Peyer's patch (tissue), 4 donors: ENCODE results near the gene CDKL1. TPM values are rescaled to one million over a fixed set of nuclear protein-coding genes. Genes with fewer than 3 reads are reported as not detected.

ENCODE experiments used
- DNase-seq, 3 donors: peaks; one replicate each; pipeline ENCODE4 v3.0.0-alpha.2; 2017 to 2019
- H3K27ac ChIP-seq, 4 donors: fragments of 200-600 bp; sonication (generic); one replicate each; pipeline ENCODE4 v1.5.1; 2016 to 2019
- H3K27me3 ChIP-seq, 2 donors: fragments of 200-600 bp; sonication (generic); one replicate each; pipeline ENCODE4 v1.5.1; 2019
- H3K36me3 ChIP-seq, 3 donors: fragments of 200-600 bp; sonication (generic); one replicate each; pipeline ENCODE4 v1.5.1; 2016 to 2019
- H3K4me1 ChIP-seq, 4 donors: fragments of 200-600 bp; sonication (generic); one replicate each; pipeline ENCODE4 v1.5.1; 2016 to 2019
- H3K4me3 ChIP-seq, 4 donors: fragments of 200-600 bp; sonication (generic); 1 replicate in 3 of 4; 2 replicates in 1 of 4; pipeline ENCODE4 v1.5.1; 2016 to 2019; ENCODE audit warnings: mild to moderate bottlenecking in 1 of 4
- H3K9me3 ChIP-seq, 4 donors: fragments of 200-600 bp; sonication (generic); one replicate each; pipeline ENCODE4 v1.5.1; 2016 to 2019; ENCODE audit warnings: mild to moderate bottlenecking in 1 of 4
- CTCF ChIP-seq, 6 experiments: fragments of 450-650 bp in 4 of 6; fragments of 200-600 bp in 2 of 6; sonication (generic) in 1 of 6; IDR thresholded peaks; one replicate each; pipeline ENCODE4 v1.5.1; 2017 to 2019; ENCODE audit warnings: antibody characterized with exemption in 6 of 6, mild to moderate bottlenecking in 3 of 6, moderate library complexity in 1 of 6
- POLR2A ChIP-seq, 2 donors: fragments of 450-650 bp; IDR thresholded peaks; one replicate each; pipeline ENCODE4 v1.5.1; 2017; ENCODE audit warnings: antibody characterized with exemption in 2 of 2, mild to moderate bottlenecking in 2 of 2, moderate library complexity in 2 of 2
- total RNA-seq, 4 donors: library from RNA; depleted of rRNA; stranded (reverse); fragments of >200 nt; gene quantifications; one replicate each; pipeline ENCODE4 v1.1.0, GENCODE V29; 2016

Gene CDKL1
- total RNA-seq, 4 donors from 2014 or later, result 11.3 to 20.4 (median 15.5) TPM

DNA sequence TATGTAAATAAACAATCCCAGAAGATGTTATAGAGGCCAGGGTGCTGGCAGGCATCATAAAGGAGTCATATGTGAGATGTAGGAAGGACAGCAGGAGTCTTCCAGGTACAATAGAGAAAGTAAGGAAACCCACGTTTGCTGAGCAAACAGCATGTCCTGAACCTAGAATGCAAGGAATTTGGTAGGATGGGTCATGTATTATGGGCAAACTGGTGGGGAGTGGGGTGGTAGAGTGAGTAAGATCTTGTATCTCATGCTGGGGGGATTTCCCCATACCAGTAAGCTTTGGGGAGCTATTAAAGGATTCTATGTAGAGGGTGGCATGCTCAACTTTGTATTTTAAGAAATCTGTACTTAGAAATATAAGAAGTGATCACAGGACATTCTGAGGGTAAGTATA, 41.0 kb downstream of the CDKL1 start:
- Histone ChIP-seq H3K27me3 (no peaks in the 10 kb centered on the region), H3K27ac (no peak overlapping the region), H3K36me3 (no peaks in the 10 kb centered on the region), H3K4me1 (no peaks in the 10 kb centered on the region), H3K4me3 (no peak overlapping the region), H3K9me3 (no peaks in the 10 kb centered on the region)
- TF ChIP-seq CTCF (IDR thresholded peaks at IDR 0.05) (no peak), POLR2A (IDR thresholded peaks at IDR 0.05) (no peak)
- DNase-seq, result no peak

DNA sequence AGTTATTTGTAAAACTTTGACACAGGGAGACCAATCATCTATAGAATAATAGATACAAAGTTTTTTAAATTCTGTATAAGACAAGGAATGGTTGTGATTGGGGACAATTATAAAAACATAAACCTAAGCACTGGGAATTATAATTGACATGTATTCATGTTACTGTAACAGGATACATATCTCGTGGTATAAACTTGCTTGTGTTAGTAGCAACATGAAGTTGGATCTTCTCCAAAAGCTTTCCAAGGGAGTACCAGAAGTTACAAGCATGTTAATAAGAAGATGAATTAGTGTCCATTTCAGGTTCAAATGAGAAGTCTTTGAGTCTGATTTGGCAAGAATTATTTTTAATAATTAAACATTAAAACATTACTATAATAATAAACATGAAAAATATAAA, 42.2 kb downstream of the CDKL1 start:
- H3K9me3 ChIP-seq, result no peaks in the 10 kb centered on the region
- DNase-seq, result no peak
- H3K4me1 ChIP-seq, result no peaks in the 10 kb centered on the region
- TF ChIP-seq CTCF (IDR thresholded peaks at IDR 0.05) (no peak), POLR2A (IDR thresholded peaks at IDR 0.05) (no peak)
- no peak overlapping the region for H3K27ac ChIP-seq
- no peaks in the 10 kb centered on the region for H3K36me3 ChIP-seq
- no peak overlapping the region for H3K4me3 ChIP-seq
- H3K27me3 ChIP-seq, result no peaks in the 10 kb centered on the region

GRCh38 chr14:50353126-50353525, 43.6 kb downstream of the CDKL1 start:
- no peaks in the 10 kb centered on the region for H3K9me3 ChIP-seq
- no peaks in the 10 kb centered on the region for H3K36me3 ChIP-seq
- no peak overlapping the region for H3K27ac ChIP-seq
- no peak overlapping the region for H3K4me3 ChIP-seq
- TF ChIP-seq CTCF (IDR thresholded peaks at IDR 0.05), result no peak
- TF ChIP-seq POLR2A (IDR thresholded peaks at IDR 0.05), result no peak
- H3K4me1 ChIP-seq, result no peaks in the 10 kb centered on the region
- DNase-seq, result no peak
- no peaks in the 10 kb centered on the region for H3K27me3 ChIP-seq

DNA sequence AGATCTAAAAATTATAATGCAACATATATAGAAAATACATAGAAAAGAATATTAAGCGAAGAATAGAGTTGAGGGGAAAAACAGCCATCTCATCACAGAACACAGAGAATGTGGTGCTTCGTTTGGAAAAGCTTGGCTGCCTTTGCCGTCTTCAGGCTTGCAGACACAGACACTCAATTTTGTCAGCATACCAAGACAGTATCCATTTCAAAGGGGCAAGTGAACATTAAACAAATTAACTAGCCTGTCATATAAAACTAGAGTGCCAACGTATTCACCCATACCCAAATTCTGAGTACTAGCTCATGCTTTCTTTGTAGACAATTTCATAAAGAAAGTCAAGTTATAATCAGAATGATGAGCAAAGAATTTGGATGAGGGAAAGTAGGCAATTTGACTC, 44.1 kb downstream of the CDKL1 start:
- DNase-seq, result no peak
- no peaks in the 10 kb centered on the region for H3K27me3 ChIP-seq
- TF ChIP-seq POLR2A (IDR thresholded peaks at IDR 0.05) (no peak), CTCF (IDR thresholded peaks at IDR 0.05) (no peak)
- H3K4me3 ChIP-seq, result no peak overlapping the region
- no peaks in the 10 kb centered on the region for H3K36me3 ChIP-seq
- no peaks in the 10 kb centered on the region for H3K4me1 ChIP-seq
- H3K9me3 ChIP-seq, result no peaks in the 10 kb centered on the region
- H3K27ac ChIP-seq, result no peak overlapping the region

DNA sequence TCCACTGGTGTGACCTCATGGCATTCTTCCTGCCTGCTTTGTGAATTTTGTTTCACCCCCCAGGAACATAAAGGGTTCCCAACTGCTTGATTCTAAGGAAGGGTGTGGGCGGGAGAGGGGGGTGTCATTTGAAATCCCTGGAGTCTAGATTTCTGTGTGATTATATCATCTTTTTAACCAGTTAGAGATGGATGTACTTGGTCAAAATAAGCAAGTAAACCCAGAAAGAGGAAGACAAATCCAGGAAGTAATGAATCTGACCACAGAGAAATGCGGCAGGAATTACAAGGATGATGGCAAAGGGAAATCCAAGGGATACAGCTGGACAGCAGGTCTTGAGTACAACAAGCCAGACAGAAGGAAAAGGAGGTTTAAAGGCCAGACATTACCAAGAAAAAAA, 45.7 kb downstream of the CDKL1 start:
- Histone ChIP-seq H3K27me3 (no peaks in the 10 kb centered on the region), H3K4me3 (no peak overlapping the region), H3K4me1 (peaks cover 0 to 4% (median 0%) of the 10 kb centered on the region in 4 donors), H3K27ac (no peak overlapping the region), H3K36me3 (no peaks in the 10 kb centered on the region), H3K9me3 (no peaks in the 10 kb centered on the region)
- no peak for DNase-seq
- no peak for TF ChIP-seq CTCF (IDR thresholded peaks at IDR 0.05)
- no peak for TF ChIP-seq POLR2A (IDR thresholded peaks at IDR 0.05)

DNA sequence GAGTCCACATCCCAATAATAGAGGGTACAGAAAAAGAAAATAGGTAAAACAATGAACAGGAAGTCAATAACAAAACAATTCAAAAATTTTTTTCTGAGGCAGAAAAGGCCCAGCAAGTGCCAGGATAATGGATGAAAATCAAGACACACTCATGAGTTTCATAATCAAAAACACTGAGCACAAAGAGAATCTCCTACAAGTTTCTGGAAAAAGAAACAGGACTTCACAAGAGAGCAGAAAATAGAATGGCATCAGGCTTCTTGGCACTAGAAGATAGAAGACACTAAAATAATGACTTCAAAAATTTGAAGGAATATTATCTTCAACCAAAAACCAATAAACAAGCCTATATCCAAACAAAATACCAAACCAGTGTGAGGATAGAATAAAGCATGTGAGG, 47.7 kb downstream of the CDKL1 start:
- Histone ChIP-seq H3K36me3 (no peaks in the 10 kb centered on the region), H3K27me3 (no peaks in the 10 kb centered on the region), H3K4me1 (peaks cover 0 to 8% (median 0%) of the 10 kb centered on the region in 4 donors), H3K27ac (no peak overlapping the region), H3K9me3 (no peaks in the 10 kb centered on the region), H3K4me3 (no peak overlapping the region)
- no peak for TF ChIP-seq CTCF (IDR thresholded peaks at IDR 0.05)
- TF ChIP-seq POLR2A (IDR thresholded peaks at IDR 0.05), result no peak
- no peak for DNase-seq
